Stimulated activated CD4-positive, alpha-beta T cell treated with anti-CD3 and anti-CD28 coated beads, Interleukin-12 subunit alpha, Interleukin-12 subunit beta, amount 100 ng/mL, for 4 hours (primary cell): Measurements from ENCODE around the gene IL22RA2.
"Not testable (repeated sequence)": the region's sequence is repeated elsewhere in the genome, so short reads cannot be mapped to it uniquely, and the experiment has no call there.

Source experiments
- DNase-seq: peaks from one replicate; pipeline ENCODE4 v3.0.0-alpha.2; 2020

Gene IL22RA2

DNA sequence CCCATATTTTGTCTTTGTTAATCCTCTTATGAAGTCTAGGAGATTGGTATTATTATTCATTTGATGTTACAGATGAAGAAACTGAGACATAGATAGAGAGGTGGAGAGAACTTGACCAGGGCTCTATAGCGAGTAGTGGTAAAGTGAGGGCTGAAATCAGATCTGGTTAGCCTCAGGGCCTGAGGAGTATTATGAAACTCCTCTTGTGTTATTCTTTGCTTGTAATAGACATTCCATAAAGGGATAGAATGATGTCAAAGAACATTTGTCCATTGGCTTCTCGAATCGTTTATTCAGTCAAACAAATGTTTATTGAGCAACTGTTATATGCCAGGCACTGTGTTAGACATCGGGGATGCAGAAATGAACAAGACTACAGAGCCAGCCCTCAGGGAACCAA, at the start of gene IL22RA2:
Gene IL22RA2 (minus strand): TSS at position 144 of the 400 bp plus-strand sequence. CDS start 11,895 bp downstream, outside the sequence.
- DNase-seq, result no peak

GRCh38 chr6:137222381-137222780, 48.9 kb upstream of the IL22RA2 start:
- no peak for DNase-seq

DNA sequence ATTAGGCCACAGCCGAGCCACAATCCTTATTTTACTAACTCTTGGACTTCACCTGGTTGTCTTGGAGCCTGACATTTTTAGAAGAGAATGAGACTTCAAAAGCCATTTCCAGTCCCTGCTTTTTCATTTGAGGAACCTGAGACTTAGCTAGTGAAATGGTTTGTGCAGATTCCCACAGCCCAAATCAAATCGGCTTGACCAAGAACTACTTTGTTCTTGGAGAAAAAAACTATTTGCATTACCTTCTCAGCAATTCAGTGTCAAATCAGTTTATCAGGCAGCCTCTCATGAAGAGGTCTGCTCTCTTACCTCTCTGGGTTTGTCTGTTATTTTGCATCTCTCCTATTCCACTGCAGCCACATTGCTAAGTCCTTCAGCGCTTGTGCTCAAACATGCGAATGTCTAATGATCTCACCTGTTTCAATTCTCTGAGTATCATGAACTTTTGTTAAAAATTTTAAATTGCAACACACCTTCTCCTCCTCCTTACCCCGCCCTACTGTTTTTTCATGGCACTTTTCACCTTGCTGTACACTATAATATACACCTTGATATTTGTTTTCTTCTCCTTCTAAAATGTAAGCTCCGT, 46.3 kb upstream of the IL22RA2 start:
- DNase-seq, result no peak

DNA sequence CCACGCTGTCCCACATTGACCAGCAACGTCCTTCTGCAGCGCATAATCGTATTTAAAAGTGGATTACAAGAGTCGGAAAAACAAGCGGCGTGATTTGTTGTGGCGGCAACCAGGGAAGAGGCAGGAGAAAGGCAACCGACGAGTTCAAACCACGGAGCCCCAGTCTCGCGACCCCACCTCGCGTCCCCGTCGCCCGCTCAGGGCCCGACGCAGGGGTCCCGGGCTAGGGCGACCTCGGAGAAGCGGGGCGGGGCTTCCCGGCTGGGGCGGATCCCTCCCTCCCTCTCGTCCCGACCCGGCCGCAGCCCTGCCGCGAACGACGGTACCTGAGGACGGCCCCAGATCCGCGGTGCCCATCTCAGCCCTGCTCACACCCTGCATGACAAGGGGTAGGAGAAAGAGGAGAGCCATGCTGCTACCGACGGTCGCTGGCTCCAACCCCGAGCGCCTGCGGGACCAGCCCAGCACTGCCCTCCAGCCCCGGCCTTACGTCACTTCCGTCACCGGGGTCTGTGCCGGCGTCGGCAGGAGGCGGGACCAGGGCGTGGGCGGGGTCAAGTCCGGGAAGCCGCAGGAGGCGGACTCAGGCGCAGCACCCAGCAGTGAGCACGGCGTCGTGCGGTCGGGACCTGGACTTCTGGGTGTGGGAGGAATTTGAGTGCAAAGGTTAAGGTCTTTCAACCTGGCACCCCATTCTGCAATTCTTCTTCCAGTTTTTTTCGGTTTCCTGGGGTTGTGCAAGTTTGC, 45.6 kb upstream of the IL22RA2 start, which contains the start of gene IFNGR1:
Gene IFNGR1 (minus strand): TSS at position 469 of the 747 bp plus-strand sequence. CDS start 58 bp downstream, at position 411.
- peak; percentile 98 for DNase-seq

DNA sequence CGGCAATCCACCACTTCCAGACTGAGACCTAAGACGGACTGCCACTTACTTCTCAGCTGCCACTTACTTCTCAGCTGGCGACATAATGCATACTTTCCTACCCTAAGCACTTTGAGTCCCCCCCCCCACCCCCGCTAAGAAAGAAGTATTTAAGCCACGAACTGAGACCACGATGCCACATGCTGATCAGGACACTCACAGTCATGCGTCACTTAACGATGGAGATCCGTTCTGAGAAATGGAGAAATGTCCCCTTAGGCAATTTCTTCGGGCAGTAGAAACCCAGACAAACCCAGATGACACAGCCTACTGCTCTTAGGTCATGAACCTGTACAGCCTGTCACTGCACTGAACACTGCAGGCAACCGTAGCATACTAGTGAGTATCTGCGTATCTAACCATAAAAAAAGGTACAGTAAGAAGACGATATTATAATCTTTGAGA, 45.1 kb upstream of the IL22RA2 start:
- DNase-seq, result peak; percentile 9

GRCh38 chr6:137217801-137218472, 44.5 kb upstream of the IL22RA2 start:
- DNase-seq, result no peak

- DNase-seq, result no peak
Observed at GRCh38 chr6:137216875-137217553, 43.6 kb upstream of the IL22RA2 start.

- DNase-seq, result no peak
Observed at GRCh38 chr6:137216106-137216505, 42.7 kb upstream of the IL22RA2 start.

DNA sequence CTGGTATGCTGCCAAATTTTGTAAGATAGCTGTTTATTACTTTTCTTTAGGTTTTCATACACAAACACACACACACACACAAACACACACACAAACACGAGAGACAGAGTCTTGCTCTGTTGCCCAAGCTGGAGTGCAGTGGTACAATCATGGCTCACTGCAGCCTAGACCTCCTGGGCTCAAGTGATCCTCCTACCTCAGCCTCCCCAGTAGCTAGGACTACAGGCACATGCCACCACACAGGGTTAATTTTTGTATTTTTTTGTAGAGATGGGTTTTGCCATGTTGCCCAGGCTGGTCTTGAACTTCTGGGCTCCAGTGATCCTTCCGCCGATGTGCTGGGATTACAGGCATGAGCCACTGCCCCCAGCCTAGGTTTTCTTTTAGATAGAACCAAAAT, 42.2 kb upstream of the IL22RA2 start:
- DNase-seq, result not testable (repeated sequence)

DNA sequence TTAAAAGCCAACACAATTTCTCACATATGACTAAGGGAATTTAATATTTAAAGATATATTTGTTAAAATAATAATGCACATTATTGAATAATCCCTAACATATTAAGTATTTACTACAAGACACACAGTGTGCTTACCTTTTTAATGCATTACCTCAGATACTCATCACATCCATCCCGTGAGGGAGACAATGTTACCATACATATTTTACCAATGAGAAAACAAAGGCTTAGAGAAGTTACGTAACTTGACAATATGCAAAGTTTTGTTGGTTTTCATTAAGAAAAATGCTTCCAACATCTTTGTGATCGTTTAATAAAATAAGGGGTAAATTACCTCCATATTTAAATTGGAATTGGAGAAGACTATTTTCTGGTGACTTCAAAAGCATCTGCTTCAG, 41.5 kb upstream of the IL22RA2 start:
- DNase-seq, result no peak

- no peak for DNase-seq
Observed at GRCh38 chr6:137213813-137214212, 40.4 kb upstream of the IL22RA2 start.

GRCh38 chr6:137213331-137213740, 39.9 kb upstream of the IL22RA2 start:
- no peak for DNase-seq

DNA sequence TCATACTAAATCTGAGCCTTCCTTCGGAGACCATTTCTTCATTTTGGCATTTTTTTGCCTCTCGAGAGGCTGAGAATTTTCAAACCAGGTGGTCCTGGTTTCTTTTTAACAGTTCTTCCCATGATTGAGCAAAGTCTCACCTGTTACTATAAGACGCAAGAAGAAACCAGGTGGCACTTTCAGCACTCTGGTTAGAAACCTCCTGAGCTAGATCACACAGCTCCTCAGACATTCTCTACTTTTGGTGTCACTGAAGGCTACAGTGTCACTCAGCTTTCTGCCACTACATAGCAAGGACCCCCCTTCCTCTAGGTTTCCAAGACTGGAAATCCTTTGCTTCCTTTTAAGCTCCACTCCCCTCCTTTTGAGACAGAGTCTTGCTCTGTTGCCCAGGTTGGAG, 38.5 kb upstream of the IL22RA2 start:
- no peak for DNase-seq

DNA sequence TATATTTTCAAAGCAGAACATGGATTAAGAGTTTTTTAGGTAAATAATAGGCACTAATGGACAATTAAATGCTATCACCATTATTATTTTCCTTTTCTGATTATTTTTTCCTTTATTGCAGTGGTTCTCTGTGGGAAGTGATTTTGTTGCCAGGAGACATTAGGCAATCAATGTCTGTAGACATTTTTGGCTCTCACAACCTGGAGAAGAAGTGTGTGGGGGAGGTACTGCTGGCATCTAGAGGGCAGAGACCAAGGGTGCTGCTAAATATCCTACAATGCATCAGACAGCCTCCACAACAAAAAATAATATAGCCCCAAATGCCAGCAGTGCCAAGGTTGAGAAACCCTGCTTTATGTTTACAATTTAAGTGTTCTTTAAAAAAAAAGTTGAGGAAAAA, 37.5 kb upstream of the IL22RA2 start:
- no peak for DNase-seq

DNA sequence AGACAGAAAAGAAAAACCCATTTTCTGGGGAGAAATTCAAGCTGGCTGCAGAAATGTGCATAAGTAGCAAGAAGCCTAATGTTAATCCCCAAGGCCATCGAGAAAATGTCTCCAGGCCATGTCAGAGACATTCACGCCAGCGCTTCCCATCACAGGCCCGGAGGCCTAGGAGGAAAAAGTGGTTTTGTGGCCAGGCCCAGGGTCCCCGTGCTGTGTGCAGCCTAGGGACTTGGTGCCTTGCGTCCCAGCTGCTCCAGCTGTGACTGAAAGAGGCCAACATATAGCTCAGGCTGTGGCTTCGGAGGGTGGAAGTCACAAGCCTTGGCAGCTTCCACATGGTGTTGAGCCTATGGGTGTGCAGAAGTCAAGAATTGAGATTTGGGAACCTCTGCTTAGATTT, 34.8 kb upstream of the IL22RA2 start:
- no peak for DNase-seq

- DNase-seq, result not testable (repeated sequence)
Observed at GRCh38 chr6:137207457-137207856, 34.0 kb upstream of the IL22RA2 start.

GRCh38 chr6:137206577-137206976, 33.1 kb upstream of the IL22RA2 start:
- DNase-seq, result no peak

- no peak for DNase-seq
Observed at GRCh38 chr6:137203256-137203655, 29.8 kb upstream of the IL22RA2 start.

DNA sequence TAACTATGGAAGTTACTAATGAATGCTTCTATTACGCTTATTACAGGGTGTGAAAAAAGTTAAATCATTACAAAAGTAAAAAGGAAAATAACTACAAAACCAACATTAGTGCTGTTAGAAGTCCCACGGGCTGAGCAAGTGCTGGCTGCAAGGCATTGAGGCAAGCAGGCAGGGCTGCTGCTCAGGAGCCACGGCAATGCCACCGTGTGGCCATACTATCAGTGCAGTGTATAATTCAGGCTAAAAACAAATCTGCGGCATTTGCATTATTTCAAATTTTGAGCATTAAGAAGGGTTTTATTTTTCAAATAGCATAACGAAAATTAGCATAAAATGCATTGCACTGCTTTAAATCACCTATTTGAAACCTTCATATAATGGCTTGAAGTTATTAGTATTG, 28.6 kb upstream of the IL22RA2 start:
- DNase-seq, result no peak

DNA sequence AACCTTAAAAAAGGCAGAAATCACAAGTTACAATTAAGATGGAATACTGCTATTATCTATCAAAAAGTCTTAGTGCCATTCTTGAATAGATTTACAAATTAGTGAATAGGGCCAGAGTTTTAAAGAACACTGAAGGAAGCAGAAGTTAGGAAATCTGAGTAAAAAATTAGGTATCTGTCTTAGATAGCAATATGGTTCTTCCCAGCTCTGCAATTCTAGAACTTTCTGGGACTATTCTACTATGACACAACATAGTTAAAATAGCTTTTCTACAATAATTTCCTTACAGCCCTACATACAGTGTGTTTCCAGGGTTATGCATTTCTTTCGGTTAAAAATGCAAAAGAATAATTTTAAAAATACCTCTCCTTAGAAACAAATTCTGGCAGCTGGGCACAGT, 27.6 kb upstream of the IL22RA2 start:
- no peak for DNase-seq

DNA sequence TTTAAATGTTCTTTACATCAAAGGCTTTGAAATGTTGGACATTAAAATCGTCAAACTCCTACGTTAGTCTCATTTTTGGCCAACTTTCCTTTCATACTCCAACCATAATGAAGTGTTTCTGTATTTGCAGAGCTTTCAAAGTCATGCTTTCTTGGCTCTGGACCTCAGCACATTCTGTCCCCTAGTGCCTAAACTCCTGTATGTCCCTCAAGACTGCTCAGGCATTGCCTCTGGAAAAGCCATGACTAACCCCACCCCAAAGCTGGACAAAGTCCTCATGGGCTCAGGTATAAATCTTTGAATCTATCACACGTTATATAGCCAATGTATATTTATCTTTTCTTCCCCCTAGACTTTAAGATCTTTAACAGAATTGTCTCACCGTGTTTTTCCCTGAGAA, 26.8 kb upstream of the IL22RA2 start:
- DNase-seq, result no peak

GRCh38 chr6:137197684-137198645, 24.5 kb upstream of the IL22RA2 start:
- DNase-seq, result no peak
